ENCODE data around the gene YBEY.

The YBEY gene

GRCh38 chr21:46329796-46330195, 43.7 kb downstream of the YBEY start:
- no peak for DNase-seq (ENCODE audit: low read depth)

GRCh38 chr21:46334351-46335140, 48.4 kb downstream of the YBEY start:
- DNase-seq (ENCODE audit: low read depth), result no peak

- DNase-seq (ENCODE audit: low read depth), result no peak
Measured at GRCh38 chr21:46336603-46337002, 50.5 kb downstream of the YBEY start.

- DNase-seq (ENCODE audit: low read depth), result no peak
Measured at GRCh38 chr21:46340998-46341397, 54.9 kb downstream of the YBEY start.

- DNase-seq (ENCODE audit: low read depth), result no peak
Measured at GRCh38 chr21:46344219-46344915, 58.2 kb downstream of the YBEY start.

- no peak for DNase-seq (ENCODE audit: low read depth)
Measured at GRCh38 chr21:46345861-46346260, 59.7 kb downstream of the YBEY start.

GRCh38 chr21:46346296-46347202, 60.4 kb downstream of the YBEY start:
- DNase-seq (ENCODE audit: low read depth), result no peak

GRCh38 chr21:46347203-46347550, 61.0 kb downstream of the YBEY start:
- DNase-seq (ENCODE audit: low read depth), result no peak

All from stimulated activated CD8-positive, alpha-beta memory T cell treated with anti-CD3 and anti-CD28 coated beads, Interleukin-15, amount 100 ng/mL, for 1 hour (primary cell).